ENCODE data around the gene ITGB2.

The ITGB2 gene

GRCh38 chr21:44925378-44925755 is 4.7 kb upstream of the ITGB2 start:
- peaks cover 66% of the 10 kb centered on the region for H3K4me1 ChIP-seq (ENCODE audit: insufficient read depth, low read length, poor library complexity, severe bottlenecking)
- H3K9me2 ChIP-seq (replicated peaks; ENCODE audit: low read depth, low read length) = no peaks in the 10 kb centered on the region
- H3K4me2 ChIP-seq (ENCODE audit: low read depth, low read length, poor library complexity, severe bottlenecking) = peak overlapping the region; percentile 50
- H3K27me3 ChIP-seq (ENCODE audit: insufficient read depth, low read length, poor library complexity, severe bottlenecking) = no peaks in the 10 kb centered on the region
- TF ChIP-seq EZH2phosphoT487 (IDR thresholded peaks at IDR 0.05; ENCODE audit: borderline replicate concordance) (no peak), CTCF (conservative IDR thresholded peaks at IDR 0.05; ENCODE audit: low read length) (no peak)
- peaks cover 12% of the 10 kb centered on the region; the same call in 1 of the 2 replicates for H3K79me2 ChIP-seq (ENCODE audit: insufficient read depth, low read length)
- H4K20me1 ChIP-seq (ENCODE audit: insufficient read depth, low read length, poor library complexity, severe bottlenecking) = no peaks in the 10 kb centered on the region
- H3K36me3 ChIP-seq (ENCODE audit: insufficient read depth, low read length) = no peaks in the 10 kb centered on the region
- no peak overlapping the region for H2AFZ ChIP-seq (ENCODE audit: low read length)
- H3K9me3 ChIP-seq (ENCODE audit: insufficient read depth, low read depth, low read length) = no peaks in the 10 kb centered on the region
- H3K4me3 ChIP-seq (ENCODE audit: low read length, poor library complexity, severe bottlenecking) = peak overlapping the region; percentile 1
- peak overlapping the region; percentile 65 for H3K9ac ChIP-seq (ENCODE audit: low read depth, low read length, poor library complexity, severe bottlenecking)
- peaks cover 19% of the 10 kb centered on the region for H3F3A ChIP-seq (ENCODE audit: low read depth)

GRCh38 chr21:44924606-44925377 is 4.1 kb upstream of the ITGB2 start:
- peak overlapping the region; percentile 65 for H3K9ac ChIP-seq (ENCODE audit: low read depth, low read length, poor library complexity, severe bottlenecking)
- peaks cover 19% of the 10 kb centered on the region for H3F3A ChIP-seq (ENCODE audit: low read depth)
- H3K4me1 ChIP-seq (ENCODE audit: insufficient read depth, low read length, poor library complexity, severe bottlenecking) = peaks cover 66% of the 10 kb centered on the region
- H3K4me3 ChIP-seq (ENCODE audit: low read length, poor library complexity, severe bottlenecking) = peak overlapping the region; percentile 1
- H3K9me3 ChIP-seq (ENCODE audit: insufficient read depth, low read depth, low read length) = no peaks in the 10 kb centered on the region
- no peaks in the 10 kb centered on the region for H3K27me3 ChIP-seq (ENCODE audit: insufficient read depth, low read length, poor library complexity, severe bottlenecking)
- peak overlapping the region; percentile 50 for H3K4me2 ChIP-seq (ENCODE audit: low read depth, low read length, poor library complexity, severe bottlenecking)
- peaks cover 17% of the 10 kb centered on the region for H3K79me2 ChIP-seq (ENCODE audit: insufficient read depth, low read length)
- H2AFZ ChIP-seq (ENCODE audit: low read length) = no peak overlapping the region
- H3K9me2 ChIP-seq (replicated peaks; ENCODE audit: low read depth, low read length) = no peaks in the 10 kb centered on the region
- TF ChIP-seq EZH2phosphoT487 (IDR thresholded peaks at IDR 0.05; ENCODE audit: borderline replicate concordance) (no peak), CTCF (conservative IDR thresholded peaks at IDR 0.05; ENCODE audit: low read length) (no peak)
- H3K36me3 ChIP-seq (ENCODE audit: insufficient read depth, low read length) = no peaks in the 10 kb centered on the region
- H4K20me1 ChIP-seq (ENCODE audit: insufficient read depth, low read length, poor library complexity, severe bottlenecking) = peaks cover under 1% of the 10 kb centered on the region

GRCh38 chr21:44923480-44924084 is 2.9 kb upstream of the ITGB2 start:
- TF ChIP-seq CTCF (conservative IDR thresholded peaks at IDR 0.05; ENCODE audit: low read length) = no peak
- TF ChIP-seq EZH2phosphoT487 (IDR thresholded peaks at IDR 0.05; ENCODE audit: borderline replicate concordance) = no peak
- Histone ChIP-seq H3K4me1 (ENCODE audit: insufficient read depth, low read length, poor library complexity, severe bottlenecking) (peaks cover 63% of the 10 kb centered on the region), H3K9ac (ENCODE audit: low read depth, low read length, poor library complexity, severe bottlenecking) (no peak overlapping the region), H4K20me1 (ENCODE audit: insufficient read depth, low read length, poor library complexity, severe bottlenecking) (peaks cover 6% of the 10 kb centered on the region), H3K4me2 (ENCODE audit: low read depth, low read length, poor library complexity, severe bottlenecking) (no peak overlapping the region), H3F3A (ENCODE audit: low read depth) (peaks cover 19% of the 10 kb centered on the region), H3K27me3 (ENCODE audit: insufficient read depth, low read length, poor library complexity, severe bottlenecking) (no peaks in the 10 kb centered on the region), H2AFZ (ENCODE audit: low read length) (no peak overlapping the region), H3K4me3 (ENCODE audit: low read length, poor library complexity, severe bottlenecking) (no peak overlapping the region), H3K9me2 (replicated peaks; ENCODE audit: low read depth, low read length) (no peaks in the 10 kb centered on the region), H3K9me3 (ENCODE audit: insufficient read depth, low read depth, low read length) (no peaks in the 10 kb centered on the region), H3K36me3 (ENCODE audit: insufficient read depth, low read length) (no peaks in the 10 kb centered on the region), H3K79me2 (ENCODE audit: insufficient read depth, low read length) (peaks cover 30% of the 10 kb centered on the region)

Measured in Loucy (cell line).